Breast epithelium (tissue), 4 donors: ENCODE results near the gene CTXND1. TPM values are rescaled to one million over a fixed set of nuclear protein-coding genes. Genes with fewer than 3 reads are reported as not detected.

ENCODE experiments used
- DNase-seq, 2 donors: peaks; one replicate each; pipeline ENCODE4 v3.0.0-alpha.2; 2019; ENCODE audit warnings: low spot score in 2 of 2
- H3K27ac ChIP-seq, 2 donors: fragments of 200-600 bp; sonication (generic) in 1 of 2; one replicate each; pipeline ENCODE4 v1.5.1; 2016 to 2019; ENCODE audit warnings: mild to moderate bottlenecking in 1 of 2
- H3K27me3 ChIP-seq, 2 donors: fragments of 200-600 bp; sonication (generic) in 1 of 2; one replicate each; pipeline versions ENCODE4 v1.5.1 to v1.6.0; 2017 to 2019; ENCODE audit warnings: control low read depth in 1 of 2, mild to moderate bottlenecking in 1 of 2
- H3K36me3 ChIP-seq: fragments of 200-600 bp; one replicate; pipeline ENCODE4 v1.5.1; 2019
- H3K4me1 ChIP-seq, 2 donors: fragments of 200-600 bp; sonication (generic); one replicate each; pipeline ENCODE4 v1.5.1; 2016 to 2019; ENCODE audit warnings: control low read depth in 1 of 2
- H3K4me3 ChIP-seq, 3 donors: fragments of 200-600 bp; sonication (generic); 1 replicate in 2 of 3; 2 replicates in 1 of 3; pipeline ENCODE4 v1.5.1; 2016 to 2019; ENCODE audit warnings: mild to moderate bottlenecking in 3 of 3, moderate library complexity in 2 of 3
- H3K9me3 ChIP-seq, 2 donors: fragments of 200-600 bp; sonication (generic) in 1 of 2; one replicate each; pipeline ENCODE4 v1.5.1; 2016 to 2019; ENCODE audit warnings: control low read depth in 1 of 2
- CTCF ChIP-seq, 3 donors: fragments of 450-650 bp; IDR thresholded peaks; one replicate each; pipeline ENCODE4 v1.5.1; 2016 to 2017; ENCODE audit warnings: antibody characterized with exemption in 3 of 3, mild to moderate bottlenecking in 3 of 3, moderate library complexity in 3 of 3
- POLR2A ChIP-seq: fragments of 450-650 bp; IDR thresholded peaks from one replicate; pipeline ENCODE4 v1.6.1; 2016; ENCODE audit warnings: antibody characterized with exemption, mild to moderate bottlenecking, moderate library complexity
- POLR2AphosphoS5 ChIP-seq, 3 donors: sonication (generic); formaldehyde crosslinking; IDR thresholded peaks; one replicate each; pipeline ENCODE4 v1.6.1; 2017; ENCODE audit warnings: antibody characterized with exemption in 3 of 3
- intact Hi-C: fragments of 100-400 bp; cut with DNase I; formaldehyde crosslinking; loops from one replicate; pipeline ENCODE4 v1.15.1; 2023; ENCODE audit warnings: low total_unique reads
- total RNA-seq, 3 donors: library from RNA; depleted of rRNA; stranded (reverse); fragments of >200 nt; gene quantifications; one replicate each; pipeline ENCODE4 v1.1.0, GENCODE V29; 2016

CTXND1 gene
- total RNA-seq, 3 donors from 2014 or later = not detected

GRCh38 chr15:80275961-80276360 is 23.9 kb upstream of the CTXND1 start:
- DNase-seq = no peak
- TF ChIP-seq CTCF (IDR thresholded peaks at IDR 0.05) = no peak
- no peak for TF ChIP-seq POLR2AphosphoS5 (IDR thresholded peaks at IDR 0.05)
- TF ChIP-seq POLR2A = no peak
- no peaks in the 10 kb centered on the region for H3K4me1 ChIP-seq
- H3K4me3 ChIP-seq = no peak overlapping the region
- intact Hi-C loops = loop anchor here (5.0 kb wide), 1 partner anchor 969 kb away; no protein-coding TSS in a partner anchor
- H3K36me3 ChIP-seq = no peaks in the 10 kb centered on the region
- H3K9me3 ChIP-seq = no peaks in the 10 kb centered on the region
- no peaks in the 10 kb centered on the region for H3K27me3 ChIP-seq
- no peak overlapping the region for H3K27ac ChIP-seq

- H3K4me1 ChIP-seq = no peaks in the 10 kb centered on the region
- H3K4me3 ChIP-seq = no peak overlapping the region
- TF ChIP-seq POLR2AphosphoS5 (IDR thresholded peaks at IDR 0.05) (no peak), POLR2A (no peak), CTCF (IDR thresholded peaks at IDR 0.05) (no peak)
- intact Hi-C loops = loop anchor here (5.0 kb wide), 1 partner anchor 968 kb away; no protein-coding TSS in a partner anchor
- DNase-seq = no peak
- no peaks in the 10 kb centered on the region for H3K27me3 ChIP-seq
- no peak overlapping the region for H3K27ac ChIP-seq
- no peaks in the 10 kb centered on the region for H3K36me3 ChIP-seq
- no peaks in the 10 kb centered on the region for H3K9me3 ChIP-seq
Observed at GRCh38 chr15:80274996-80275395, 23.0 kb upstream of the CTXND1 start.

- DNase-seq = no peak
- H3K36me3 ChIP-seq = no peaks in the 10 kb centered on the region
- no peak for TF ChIP-seq POLR2AphosphoS5 (IDR thresholded peaks at IDR 0.05)
- TF ChIP-seq POLR2A = no peak
- no peak for TF ChIP-seq CTCF (IDR thresholded peaks at IDR 0.05)
- intact Hi-C loops = no loop called here
- H3K27ac ChIP-seq = no peak overlapping the region
- H3K9me3 ChIP-seq = no peaks in the 10 kb centered on the region
- no peaks in the 10 kb centered on the region for H3K27me3 ChIP-seq
- no peak overlapping the region for H3K4me3 ChIP-seq
- H3K4me1 ChIP-seq = no peaks in the 10 kb centered on the region
Observed at GRCh38 chr15:80274554-80274953, 22.5 kb upstream of the CTXND1 start.

GRCh38 chr15:80272987-80273386 is 21.0 kb upstream of the CTXND1 start:
- DNase-seq = no peak
- H3K9me3 ChIP-seq = no peaks in the 10 kb centered on the region
- peaks cover 0 to 6% of the 10 kb centered on the region in 2 donors for H3K27me3 ChIP-seq
- TF ChIP-seq CTCF (IDR thresholded peaks at IDR 0.05) = no peak
- no peak for TF ChIP-seq POLR2A
- no peak for TF ChIP-seq POLR2AphosphoS5 (IDR thresholded peaks at IDR 0.05)
- H3K27ac ChIP-seq = no peak overlapping the region
- no peak overlapping the region for H3K4me3 ChIP-seq
- no peaks in the 10 kb centered on the region for H3K36me3 ChIP-seq
- no peaks in the 10 kb centered on the region for H3K4me1 ChIP-seq
- intact Hi-C loops = no loop called here

GRCh38 chr15:80270472-80270871 is 18.5 kb upstream of the CTXND1 start:
- intact Hi-C loops = no loop called here
- TF ChIP-seq POLR2A (no peak), CTCF (IDR thresholded peaks at IDR 0.05) (no peak), POLR2AphosphoS5 (IDR thresholded peaks at IDR 0.05) (no peak)
- Histone ChIP-seq H3K27ac (no peak overlapping the region), H3K27me3 (peaks cover 0 to 18% of the 10 kb centered on the region in 2 donors), H3K4me3 (no peak overlapping the region), H3K9me3 (no peaks in the 10 kb centered on the region), H3K36me3 (no peaks in the 10 kb centered on the region), H3K4me1 (no peaks in the 10 kb centered on the region)
- DNase-seq = no peak
